GM18907 (cell line): Measurements from ENCODE around the gene EPN2.
"Not testable (repeated sequence)": the region's sequence is repeated elsewhere in the genome, so short reads cannot be mapped to it uniquely, and the experiment has no call there.

Experiments
- ATAC-seq: cut with Tn5 transposase; IDR thresholded peaks from one replicate; pipeline ENCODE4 v1.9.1; 2021; ENCODE audit warnings: mild to moderate bottlenecking, moderate library complexity; ENCODE audit not compliant: unreplicated experiment

EPN2 gene

DNA sequence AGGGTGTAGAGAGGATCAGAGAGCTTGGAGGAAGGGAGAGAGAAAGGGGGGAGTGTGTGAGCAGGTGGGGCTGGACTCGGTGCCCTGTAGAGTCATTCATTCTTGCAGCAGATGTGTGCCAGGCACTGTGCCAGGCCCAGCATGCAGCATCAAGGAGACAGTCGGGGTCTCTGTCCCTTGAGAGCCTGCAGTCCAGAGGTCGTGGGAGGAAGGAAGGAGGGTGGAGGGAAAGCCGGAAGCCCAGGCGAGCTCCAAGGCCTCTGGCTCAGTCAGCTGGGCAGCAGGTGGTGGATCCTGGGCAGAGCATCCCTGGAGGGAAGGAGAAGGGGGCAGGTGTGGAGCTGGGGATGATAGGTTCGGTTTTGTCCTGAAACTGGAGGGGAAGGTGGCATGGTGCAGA lies 27.5 kb downstream of the EPN2 start:
- ATAC-seq, result no peak

DNA sequence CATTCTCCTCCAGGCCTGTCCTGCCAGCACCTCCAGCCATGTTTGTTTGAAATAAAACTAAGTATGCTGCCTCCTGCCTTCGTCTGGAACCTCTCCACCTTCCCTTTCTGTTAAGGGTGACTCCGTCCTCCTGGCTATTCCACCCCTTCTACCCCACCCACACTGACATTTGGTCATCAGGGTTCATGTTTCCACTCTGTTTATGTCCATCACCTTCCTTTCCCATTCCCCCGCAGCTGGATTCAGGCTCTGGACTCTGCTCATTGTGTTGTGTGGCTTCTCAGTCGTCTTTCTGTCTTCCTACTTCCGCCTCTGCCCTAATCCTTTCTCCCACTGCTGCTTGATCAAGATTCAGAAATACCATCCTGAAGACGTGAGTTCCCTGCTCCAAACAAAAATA lies 28.6 kb downstream of the EPN2 start:
- ATAC-seq, result no peak

- no peak for ATAC-seq
Measured at GRCh38 chr17:19268611-19269010, 31.4 kb downstream of the EPN2 start.

DNA sequence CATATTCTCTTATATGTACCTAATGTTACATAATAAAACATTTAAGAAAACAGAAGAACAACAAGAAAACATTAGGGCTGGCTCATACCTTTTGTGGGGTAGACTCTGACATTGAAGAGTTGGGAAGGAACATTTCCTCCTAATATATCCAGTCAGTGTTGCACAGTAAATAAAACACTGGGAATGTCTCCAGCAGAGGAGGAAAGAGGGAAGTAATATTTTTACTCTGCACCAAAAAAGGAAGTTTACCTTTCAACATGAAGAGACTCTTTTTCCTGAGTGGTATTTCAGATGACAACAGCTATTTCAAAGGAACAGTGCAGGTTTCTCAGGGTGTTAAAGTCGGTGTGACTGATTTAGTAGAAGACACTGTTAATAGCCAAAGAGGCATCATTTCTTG lies 31.9 kb downstream of the EPN2 start:
- no peak for ATAC-seq

GRCh38 chr17:19269641-19270040 lies 32.5 kb downstream of the EPN2 start:
- no peak for ATAC-seq

GRCh38 chr17:19270347-19270703 lies 33.2 kb downstream of the EPN2 start:
- ATAC-seq, result no peak

GRCh38 chr17:19270704-19271611 lies 33.8 kb downstream of the EPN2 start:
- ATAC-seq, result peak; percentile 78

- no peak for ATAC-seq
Measured at GRCh38 chr17:19271780-19272357, 34.7 kb downstream of the EPN2 start.

DNA sequence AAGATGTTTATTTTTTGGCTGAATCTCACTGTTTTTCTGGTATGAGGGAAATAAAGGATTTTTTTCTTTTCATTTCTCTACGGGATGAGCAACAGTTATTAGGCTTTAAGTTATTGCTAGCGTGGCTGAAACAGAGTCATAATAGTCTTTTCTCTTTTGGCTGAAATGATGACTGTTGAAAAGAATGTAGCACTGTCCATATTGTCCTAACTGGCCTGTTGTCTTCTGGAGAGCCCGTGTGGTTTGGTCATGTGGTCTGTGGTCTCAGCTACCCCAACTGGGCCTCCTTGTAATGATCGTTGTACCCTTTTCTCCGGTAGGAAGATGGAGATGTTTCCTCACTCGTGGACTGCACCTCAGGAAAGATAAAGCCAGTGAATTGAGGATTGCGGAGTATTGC lies 36.6 kb downstream of the EPN2 start:
- ATAC-seq, result no peak

GRCh38 chr17:19274893-19275292 lies 37.7 kb downstream of the EPN2 start:
- ATAC-seq, result no peak

- ATAC-seq, result no peak
Measured at GRCh38 chr17:19275457-19276127, 38.4 kb downstream of the EPN2 start.

GRCh38 chr17:19278284-19278683 lies 41.1 kb downstream of the EPN2 start:
- ATAC-seq, result not testable (repeated sequence)

DNA sequence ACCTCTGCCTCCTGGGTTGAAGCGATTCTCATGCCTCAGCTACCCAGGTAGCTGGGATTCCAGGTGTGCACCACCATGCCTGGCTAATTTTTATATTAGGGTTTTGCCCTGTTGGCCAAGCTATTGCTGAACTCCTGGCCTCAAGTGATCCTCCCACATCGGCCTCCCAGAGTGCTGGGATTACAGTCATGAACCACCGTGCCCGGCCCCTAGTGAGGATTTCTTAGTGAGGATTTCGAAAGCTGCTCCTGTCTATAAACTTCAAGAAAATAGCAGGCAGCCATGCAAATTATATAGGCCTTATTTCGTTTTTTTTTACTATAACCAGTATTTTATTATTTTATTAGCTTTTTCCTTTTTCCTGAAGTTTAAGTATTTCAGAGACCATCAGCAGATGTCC lies 41.6 kb downstream of the EPN2 start:
- ATAC-seq, result no peak

GRCh38 chr17:19281161-19281560 lies 44.0 kb downstream of the EPN2 start:
- ATAC-seq, result no peak

DNA sequence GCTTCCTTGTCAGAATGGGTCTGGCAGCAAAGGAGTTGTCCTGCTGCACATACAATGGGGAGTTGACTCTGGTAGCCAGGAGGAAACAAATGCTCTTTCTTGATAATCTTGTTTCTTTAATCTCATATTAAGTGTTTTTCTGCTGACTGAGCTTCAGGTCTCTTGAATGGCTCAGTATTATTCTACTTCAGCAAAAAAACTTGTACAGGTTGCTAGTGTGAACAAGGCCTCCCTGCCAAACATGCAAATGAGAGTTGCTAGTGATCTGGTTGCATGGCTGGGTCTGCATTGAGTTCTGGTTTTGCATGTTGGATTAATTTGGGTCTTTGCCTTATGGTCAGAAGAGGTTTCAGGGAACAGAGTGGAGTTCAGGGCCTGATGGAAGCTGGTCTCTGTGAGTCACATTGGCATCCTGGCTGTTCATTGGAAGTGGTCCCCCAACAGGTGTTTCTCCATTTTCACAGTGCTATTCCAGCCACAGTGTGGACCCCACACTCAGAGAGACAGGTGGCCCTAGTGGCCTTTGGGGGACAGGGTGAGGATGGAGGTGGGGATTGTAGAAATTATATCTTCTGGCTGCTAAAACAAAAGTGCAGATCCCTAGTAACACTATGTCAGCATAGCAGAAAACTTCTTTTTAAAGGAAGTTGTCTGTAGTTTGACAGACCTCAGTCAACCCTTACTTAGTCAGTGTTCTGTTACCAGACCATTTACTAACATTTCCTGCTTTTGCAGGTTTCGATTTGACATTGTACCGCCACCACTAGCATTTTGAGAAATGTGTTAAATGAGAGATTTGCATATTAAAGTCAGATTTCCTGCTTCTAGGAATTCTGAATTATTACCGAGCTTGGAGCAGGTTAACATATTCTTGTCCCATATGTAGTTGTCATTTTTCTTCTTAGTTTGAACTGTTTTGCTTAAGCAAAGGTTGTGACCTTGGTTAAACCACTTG lies 47.1 kb downstream of the EPN2 start:
- no peak for ATAC-seq

GRCh38 chr17:19285213-19285900 lies 48.2 kb downstream of the EPN2 start:
- ATAC-seq, result no peak

- ATAC-seq, result no peak
Measured at GRCh38 chr17:19286751-19287341, 49.7 kb downstream of the EPN2 start.

DNA sequence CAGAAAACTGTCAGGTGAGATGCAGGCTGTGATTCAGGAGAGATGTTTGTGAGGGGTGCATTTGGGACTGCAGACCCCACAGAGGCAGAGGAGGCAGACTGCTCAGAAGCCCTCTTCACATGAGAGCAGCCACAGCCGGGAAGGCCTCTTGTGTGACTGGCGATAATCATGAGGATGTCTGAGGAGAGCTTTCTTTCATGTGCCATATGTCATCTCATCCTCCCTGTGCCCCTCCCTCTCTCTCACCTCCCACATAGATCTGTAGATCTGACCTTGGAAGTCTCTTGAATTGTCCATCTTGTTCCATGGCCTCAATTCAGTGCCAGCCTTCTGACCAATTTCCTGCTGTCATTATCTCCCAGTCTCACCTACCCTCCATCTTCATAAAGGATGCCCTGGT lies 50.5 kb downstream of the EPN2 start:
- no peak for ATAC-seq

DNA sequence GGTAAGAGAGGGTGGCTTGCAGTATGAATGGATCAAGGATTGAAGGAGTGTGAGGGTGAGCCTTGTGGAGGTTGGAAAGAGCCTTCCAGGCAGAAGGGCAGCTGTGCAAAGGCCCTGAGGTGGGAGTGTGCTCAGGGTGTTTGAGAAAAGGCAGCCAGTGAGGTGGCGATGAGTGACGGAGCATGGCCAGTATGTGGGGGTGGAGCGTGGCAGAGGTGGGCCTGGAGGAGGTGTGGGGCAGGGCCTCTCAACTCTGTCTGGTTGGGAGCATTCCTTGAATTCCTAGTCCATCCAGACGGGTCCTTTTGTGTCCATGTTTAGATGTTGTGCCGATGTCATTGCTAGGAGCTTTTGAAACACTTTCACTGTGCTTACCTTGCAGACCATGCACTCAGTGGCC lies 51.3 kb downstream of the EPN2 start:
- no peak for ATAC-seq
